HCT116 (cell line): Measurements from ENCODE around the gene SNAP47. TPM values are rescaled to one million over a fixed set of nuclear protein-coding genes. Genes with fewer than 3 reads are reported as not detected.

Source experiments
- ATAC-seq: fragments of 200-7000 bp; cut with Tn5 transposase; 2 replicates; pipeline ENCODE4 v1.9.1; 2020; ENCODE audit warnings: mild to moderate bottlenecking, moderate library complexity
- BruUV-seq: library from RNA; stranded (reverse); fragments of 400-500 nt; replicated peaks from 2 replicates; lab custom pipeline; 2021; lab: Mats Ljungman, UMichigan
- CTCF ChIA-PET: fragments of 300-600 bp; sonication (Branson Sonifier 250); formaldehyde crosslinking; loops from one replicate; lab custom pipeline; 2021; ENCODE audit warnings: antibody characterized with exemption; lab: Charles Lee
- POLR2A ChIA-PET: fragments of 300-600, 350-600 bp; sonication (Branson Sonifier 250); formaldehyde crosslinking; loops from one replicate; lab custom pipeline; 2021; ENCODE audit warnings: antibody characterized with exemption; lab: Charles Lee
- RAD21 ChIA-PET, 2 experiments: fragments of 300-600 bp; sonication (Branson Sonifier 250); formaldehyde crosslinking; loops; one replicate each; lab custom pipeline; 2023; ENCODE audit warnings: low total read pairs in 2 of 2; ENCODE audit not compliant: uncharacterized antibody in 2 of 2, unreplicated experiment in 2 of 2, low non-redundant PET in 1 of 2; lab: Charles Lee
- DNase-seq: peaks from one replicate; pipeline ENCODE4 v3.0.0-alpha.2; 2010; ENCODE audit warnings: low read depth, low spot score
- H2AFZ ChIP-seq: fragments of 200-600 bp; shearing (Covaris generic), sonication (generic); 2 replicates; pipeline ENCODE4 v1.6.1; 2017; ENCODE audit warnings: low read depth, mixed run types, mixed read lengths, antibody characterized with exemption, low read length; ENCODE audit not compliant: poor library complexity, severe bottlenecking
- H3K27ac ChIP-seq: 2 replicates; pipeline ENCODE4 v1.5.1; 2012; ENCODE audit warnings: low read depth, low read length
- H3K27me3 ChIP-seq: fragments of 200-600 bp; sonication (generic); 2 replicates; pipeline ENCODE4 v1.6.1; 2016; ENCODE audit warnings: mixed run types, low read length, mixed read lengths; ENCODE audit not compliant: insufficient read depth
- H3K36me3 ChIP-seq, 2 experiments: fragments of 200-500 bp in 1 of 2; fragments of 200-600 bp in 1 of 2; sonication (Bioruptor generic) in 1 of 2; sonication (generic) in 1 of 2; 2 replicates each; pipeline versions ENCODE4 v1.5.1 to v1.6.1; 2014 to 2016; ENCODE audit warnings: low read length in 2 of 2, inconsistent platforms in 1 of 2, mixed read lengths in 1 of 2, mixed run types in 1 of 2; ENCODE audit not compliant: insufficient read depth in 2 of 2, control insufficient read depth in 1 of 2
- H3K4me1 ChIP-seq, 2 experiments: fragments of 200-600 bp in 1 of 2; sonication (generic) in 1 of 2; 2 replicates each; pipeline versions ENCODE4 v1.5.1 to v1.6.1; 2012 to 2017; ENCODE audit warnings: low read length in 2 of 2, inconsistent platforms in 1 of 2, mild to moderate bottlenecking in 1 of 2, mixed read lengths in 1 of 2, mixed run types in 1 of 2, moderate library complexity in 1 of 2; ENCODE audit not compliant: insufficient read depth in 2 of 2, control insufficient read depth in 1 of 2
- H3K4me2 ChIP-seq: fragments of 200-600 bp; sonication (generic); 2 replicates; pipeline ENCODE4 v1.6.1; 2017; ENCODE audit warnings: mixed run types, low read length, mixed read lengths
- H3K4me3 ChIP-seq, 2 experiments: fragments of 200-600 bp in 1 of 2; sonication (generic) in 1 of 2; replicated peaks in 1 of 2; 2 replicates each; pipeline ENCODE4 v1.5.1; 2011 to 2016; ENCODE audit warnings: low read length in 2 of 2, control low read depth in 1 of 2, low read depth in 1 of 2, mild to moderate bottlenecking in 1 of 2, mixed read lengths in 1 of 2, mixed run types in 1 of 2
- H3K79me2 ChIP-seq: fragments of 200-600 bp; sonication (generic); 2 replicates; pipeline ENCODE4 v1.6.1; 2017; ENCODE audit warnings: mild to moderate bottlenecking, mixed run types, low read length, moderate library complexity, mixed read lengths; ENCODE audit not compliant: insufficient read depth
- H3K9ac ChIP-seq: fragments of 200-600 bp; sonication (generic); 2 replicates; pipeline ENCODE4 v1.6.1; 2016; ENCODE audit warnings: low read length, mixed read lengths
- H3K9me2 ChIP-seq: fragments of 200-600 bp; sonication (generic), shearing (Covaris generic); 2 replicates; pipeline ENCODE4 v1.6.1; 2017; ENCODE audit warnings: mixed run types, mild to moderate bottlenecking, moderate library complexity; ENCODE audit not compliant: insufficient read depth
- H3K9me3 ChIP-seq, 2 experiments: fragments of 200-500 bp in 1 of 2; fragments of 200-600 bp in 1 of 2; sonication (Bioruptor generic) in 1 of 2; sonication (generic) in 1 of 2; 2 replicates each; pipeline ENCODE4 v1.6.1; 2014 to 2017; ENCODE audit warnings: low read length in 2 of 2, mixed read lengths in 2 of 2, inconsistent platforms in 1 of 2, low read depth in 1 of 2, mild to moderate bottlenecking in 1 of 2, mixed run types in 1 of 2, moderate library complexity in 1 of 2; ENCODE audit not compliant: control insufficient read depth in 1 of 2, insufficient read depth in 1 of 2
- H4K20me1 ChIP-seq: fragments of 200-600 bp; sonication (generic), shearing (Covaris generic); 2 replicates; pipeline ENCODE4 v1.6.1; 2017; ENCODE audit warnings: mixed run types, mild to moderate bottlenecking, moderate library complexity; ENCODE audit not compliant: insufficient read depth
- CBX3 ChIP-seq: IDR thresholded peaks from 2 replicates; pipeline ENCODE4 v1.6.1; 2012; ENCODE audit warnings: low read depth
- CEBPB ChIP-seq: IDR thresholded peaks from 2 replicates; pipeline ENCODE4 v1.6.1; 2012; ENCODE audit warnings: low read depth
- CTCF ChIP-seq, 3 experiments: fragments of 200-600 bp in 1 of 3; sonication (generic) in 1 of 3; IDR thresholded peaks in 2 of 3; conservative IDR thresholded peaks in 1 of 3; 2 replicates each; pipeline ENCODE4 v1.5.1; 2012 to 2017; ENCODE audit warnings: low read depth in 2 of 3, low read length in 2 of 3, antibody characterized with exemption in 1 of 3, borderline replicate concordance in 1 of 3, control low read depth in 1 of 3, mild to moderate bottlenecking in 1 of 3, mixed read lengths in 1 of 3, mixed run types in 1 of 3, moderate library complexity in 1 of 3; ENCODE audit not compliant: insufficient read depth in 1 of 3
- ELF1 ChIP-seq: IDR thresholded peaks from 2 replicates; pipeline ENCODE4 v1.6.1; 2012; ENCODE audit warnings: low read depth, borderline replicate concordance
- MAX ChIP-seq: IDR thresholded peaks from 2 replicates; pipeline ENCODE4 v1.6.1; 2012
- RAD21 ChIP-seq: IDR thresholded peaks from 2 replicates; pipeline ENCODE4 v1.6.1; 2012; ENCODE audit warnings: low read depth, mild to moderate bottlenecking
- SP1 ChIP-seq: IDR thresholded peaks from 2 replicates; pipeline ENCODE4 v1.6.1; 2012; ENCODE audit warnings: low read depth
- YY1 ChIP-seq: IDR thresholded peaks from 2 replicates; pipeline ENCODE4 v1.6.1; 2011; ENCODE audit warnings: low read length, low read depth, moderate library complexity, mild to moderate bottlenecking; ENCODE audit not compliant: insufficient replicate concordance; ENCODE audit errors: extremely low read depth
- ZBTB33 ChIP-seq: IDR thresholded peaks from 2 replicates; pipeline ENCODE4 v1.6.1; 2011; ENCODE audit warnings: mild to moderate bottlenecking, low read length, moderate library complexity; ENCODE audit not compliant: insufficient replicate concordance; ENCODE audit errors: extremely low read depth
- ZNF274 ChIP-seq: fragments of 200-500 bp; sonication (Bioruptor generic); IDR thresholded peaks from 2 replicates; pipeline ENCODE4 v1.6.1; 2014; ENCODE audit warnings: mild to moderate bottlenecking, low read depth, low read length, inconsistent platforms
- intact Hi-C: fragments of 100-400 bp; cut with micrococcal nuclease; formaldehyde crosslinking; loops from 2 replicates; pipeline ENCODE4 v1.10.0; 2022
- total RNA-seq: library from RNA; stranded (reverse); gene quantifications from one replicate; pipeline ENCODE4 v1.2.1, GENCODE V29; 2021; ENCODE audit not compliant: unreplicated experiment

Gene SNAP47
- total RNA-seq, 1 experiment from 2014 or later = 37.9 TPM

GRCh38 chr1:227760377-227760776, 25.1 kb downstream of the SNAP47 start:
- peaks cover 3 to 18% of the 10 kb centered on the region in 2 experiments; a peak in 2 of 4 replicates for H3K4me1 ChIP-seq
- H3K27me3 ChIP-seq = no peaks in the 10 kb centered on the region
- no peak overlapping the region for H3K27ac ChIP-seq
- ATAC-seq = no peak
- BruUV-seq = no TSS peak
- H3K9me3 ChIP-seq = no peaks in the 10 kb centered on the region
- peaks cover 15 to 19% of the 10 kb centered on the region in 2 experiments; a peak in 3 of 4 replicates for H3K36me3 ChIP-seq
- RAD21 ChIA-PET = no interaction called here
- no peak overlapping the region for H3K9ac ChIP-seq
- POLR2A ChIA-PET = interaction anchor here (1.3 kb wide), 1 partner anchor 188 kb away, joined by 5 read pairs; the partner anchor contains the start of gene WNT9A
- no peak overlapping the region for H2AFZ ChIP-seq
- H4K20me1 ChIP-seq = no peaks in the 10 kb centered on the region
- peaks cover 54% of the 10 kb centered on the region; the same call in 1 of the 2 replicates for H3K79me2 ChIP-seq
- no peak for DNase-seq
- H3K9me2 ChIP-seq = no peaks in the 10 kb centered on the region
- CTCF ChIA-PET = interaction anchor here (4.0 kb wide), 1 partner anchor 187 kb away, joined by 31 read pairs; the partner anchor contains the start of gene WNT9A
- H3K4me2 ChIP-seq = no peak overlapping the region
- intact Hi-C loops = loop anchor here (5.0 to 10.0 kb wide), 3 partner anchors 278 to 757 kb away; no protein-coding TSS in a partner anchor
- no peak for TF ChIP-seq CEBPB
- TF ChIP-seq YY1 = no peak
- no peak for TF ChIP-seq ZBTB33
- TF ChIP-seq SP1 = no peak
- no peak for TF ChIP-seq ZNF274
- no peak for TF ChIP-seq CBX3
- no peak for TF ChIP-seq RAD21
- TF ChIP-seq CTCF (IDR thresholded peaks at IDR 0.05 in 2 of 3, conservative IDR thresholded peaks at IDR 0.05 in 1 of 3; ENCODE audit: borderline replicate concordance in 1 of 3, insufficient read depth in 1 of 3, low read depth in 2 of 3, low read length in 2 of 3) = no peak
- TF ChIP-seq ELF1 = no peak
- no peak for TF ChIP-seq MAX
- H3K4me3 ChIP-seq = no peak overlapping the region
